ENCODE results near the gene LMAN2L. TPM values are rescaled to one million over a fixed set of nuclear protein-coding genes. Genes with fewer than 3 reads are reported as not detected.

The LMAN2L gene
- polyA plus RNA-seq, 3 donors: 6.2 to 11.7 (median 10.2) TPM

GRCh38 chr2:96730212-96730611 lies 9.7 kb downstream of the LMAN2L start:
- H3K27ac ChIP-seq (ENCODE audit: low read depth, low read length): no peak overlapping the region
- WGBS, 3 donors: 93 to 97% (median 96%) methylated on average over 2 of the region's 2 CpGs

GRCh38 chr2:96729748-96730147 lies 10.1 kb downstream of the LMAN2L start:
- WGBS, 3 donors: 78 to 92% (median 90%) methylated on average over 7 of the region's 7 CpGs

GRCh38 chr2:96727431-96727830 lies 12.4 kb downstream of the LMAN2L start:
- H3K27ac ChIP-seq (ENCODE audit: low read depth, low read length): no peak overlapping the region
- 74 to 90% (median 82%) methylated on average over 5 of the region's 5 CpGs for WGBS, 3 donors

More at GRCh38 chr2:96729748-96730147, 10.1 kb downstream of the LMAN2L start:
- H3K27ac ChIP-seq (ENCODE audit: low read depth, low read length): no peak overlapping the region

- WGBS, 3 donors: 81 to 91% (median 90%) methylated on average over 4 of the region's 4 CpGs
- H3K27ac ChIP-seq (ENCODE audit: low read depth, low read length): no peak overlapping the region
Observed at GRCh38 chr2:96726131-96726530, 13.7 kb downstream of the LMAN2L start.

DNA sequence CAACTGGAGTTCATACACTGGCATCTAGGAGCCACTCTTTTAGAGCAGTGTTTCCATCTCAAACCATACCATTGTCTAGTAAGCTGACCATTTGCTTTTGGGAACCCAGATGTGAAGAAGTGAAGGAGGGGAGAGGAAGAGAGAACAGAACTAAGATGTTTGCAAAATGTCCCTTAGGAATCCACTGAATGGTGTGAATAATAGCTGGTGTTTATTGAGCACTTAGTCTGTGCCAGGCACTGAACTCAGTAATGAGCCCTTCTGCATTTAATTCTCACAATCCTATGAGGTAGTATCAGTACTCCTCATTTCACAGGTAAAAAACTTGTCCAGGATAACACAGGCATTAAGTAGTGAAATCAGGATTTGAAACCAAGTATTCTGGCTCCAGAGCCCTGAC lies 23.5 kb downstream of the LMAN2L start:
- H3K27ac ChIP-seq (ENCODE audit: low read depth, low read length): no peak overlapping the region

DNA sequence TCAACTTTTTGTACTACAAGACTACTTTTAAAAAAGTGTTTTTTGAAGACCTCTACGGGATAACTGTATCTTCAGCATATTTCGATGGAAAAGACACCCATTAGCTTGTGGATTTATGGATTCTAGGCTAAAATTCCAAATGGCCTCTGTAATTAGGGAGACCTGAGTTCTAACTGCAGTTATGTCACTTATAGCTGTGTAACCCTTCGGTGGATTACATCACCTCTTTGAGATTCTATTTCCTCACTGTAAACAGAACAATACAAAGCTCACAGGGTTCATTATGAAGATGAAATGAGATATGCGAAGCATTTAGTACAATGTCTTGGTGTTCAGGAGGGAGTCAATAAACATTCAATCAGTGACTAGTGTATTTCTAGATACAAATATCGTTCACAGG lies 24.2 kb downstream of the LMAN2L start:
- 81 to 87% (median 86%) methylated on average over 5 of the region's 5 CpGs for WGBS, 3 donors
- H3K27ac ChIP-seq (ENCODE audit: low read depth, low read length): no peak overlapping the region

DNA sequence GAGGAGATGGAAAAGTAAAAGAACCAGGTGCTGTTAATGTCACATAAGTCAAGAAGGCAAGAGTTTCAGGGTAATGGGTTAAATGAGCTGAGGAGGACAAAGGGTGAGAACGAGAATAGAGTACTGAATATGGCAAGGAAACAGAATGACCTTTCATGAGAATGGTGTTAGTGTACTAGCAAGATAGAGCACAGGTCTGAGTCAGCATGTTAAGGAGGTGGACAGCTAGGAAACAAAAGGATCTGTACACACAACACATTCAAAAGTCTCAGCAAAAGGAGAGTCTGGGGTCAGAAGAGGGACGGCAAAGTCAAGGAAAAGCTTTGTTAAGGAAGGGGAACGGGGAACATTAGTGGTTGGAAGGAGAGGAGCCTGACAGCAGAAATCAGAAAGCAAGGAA lies 28.9 kb downstream of the LMAN2L start:
- WGBS, 3 donors: 84 to 94% (median 89%) methylated on average over 3 of the region's 3 CpGs
- H3K27ac ChIP-seq (ENCODE audit: low read depth, low read length): no peak overlapping the region

- WGBS, 3 donors: 95 to 97% (median 96%) methylated on average over 16 of the region's 16 CpGs
- H3K27ac ChIP-seq (ENCODE audit: low read depth, low read length): no peak overlapping the region
Observed at GRCh38 chr2:96703021-96703751, 36.7 kb downstream of the LMAN2L start.

- 87 to 88% (median 87%) methylated on average over 17 of the region's 17 CpGs for WGBS, 3 donors
- H3K27ac ChIP-seq (ENCODE audit: low read depth, low read length): no peak overlapping the region
Observed at GRCh38 chr2:96702098-96702785, 37.6 kb downstream of the LMAN2L start.

DNA sequence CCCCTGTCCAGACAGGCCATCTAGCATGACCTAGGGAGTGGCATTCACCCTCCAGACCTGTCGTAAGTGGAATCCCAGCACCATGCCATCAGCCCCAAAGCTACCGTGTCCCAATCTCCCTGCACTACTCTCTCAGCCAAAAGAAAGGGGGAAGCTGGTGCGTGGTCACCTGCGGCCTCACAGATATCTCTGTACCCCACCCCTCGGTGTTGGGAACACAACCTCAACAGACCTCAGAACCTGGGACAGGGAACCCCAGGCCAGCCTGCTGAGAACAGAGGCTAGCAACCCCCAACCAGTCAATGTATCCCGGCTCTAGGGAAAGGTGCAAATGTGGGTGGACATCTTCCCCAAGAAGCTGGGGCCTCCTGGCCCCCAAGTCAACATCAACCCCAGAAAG lies 38.2 kb downstream of the LMAN2L start:
- 90 to 93% (median 91%) methylated on average over 6 of the region's 6 CpGs for WGBS, 3 donors
- no peak overlapping the region for H3K27ac ChIP-seq (ENCODE audit: low read depth, low read length)

DNA sequence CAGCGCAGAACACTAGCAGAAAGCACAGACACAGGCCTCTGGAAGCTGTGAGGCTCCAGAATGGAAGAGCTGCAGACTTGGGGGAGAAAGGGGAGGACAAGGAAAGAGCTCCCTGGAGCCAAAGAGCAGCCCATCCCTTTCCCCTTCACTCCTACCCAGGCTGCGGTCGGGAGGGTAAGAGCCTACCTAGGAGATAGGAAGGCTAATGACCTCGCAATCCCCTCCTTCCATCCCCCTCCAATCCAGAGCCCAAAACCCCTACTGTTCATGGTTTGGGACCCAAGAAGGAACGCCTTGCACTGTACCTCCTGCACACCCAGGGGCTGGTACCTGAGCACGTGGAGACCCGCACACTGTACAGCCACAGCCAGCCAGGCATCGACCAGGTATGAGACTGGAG lies 39.8 kb downstream of the LMAN2L start:
- WGBS, 3 donors: 95 to 98% (median 96%) methylated on average over 8 of the region's 8 CpGs

GRCh38 chr2:96699621-96700020 lies 40.2 kb downstream of the LMAN2L start:
- no peak overlapping the region for H3K27ac ChIP-seq (ENCODE audit: low read depth, low read length)
- WGBS, 3 donors: 74 to 86% (median 86%) methylated on average over 9 of the region's 9 CpGs

More for the DNA sequence above, 39.8 kb downstream of the LMAN2L start:
- no peak overlapping the region for H3K27ac ChIP-seq (ENCODE audit: low read depth, low read length)

GRCh38 chr2:96699021-96699420 lies 40.8 kb downstream of the LMAN2L start:
- H3K27ac ChIP-seq (ENCODE audit: low read depth, low read length): no peak overlapping the region
- WGBS, 3 donors: 93 to 94% (median 94%) methylated on average over 6 of the region's 6 CpGs

- no peak overlapping the region for H3K27ac ChIP-seq (ENCODE audit: low read depth, low read length)
- 93 to 97% (median 96%) methylated on average over 14 of the region's 14 CpGs for WGBS, 3 donors
Observed at GRCh38 chr2:96698221-96698861, 41.5 kb downstream of the LMAN2L start.

GRCh38 chr2:96697476-96697875 lies 42.4 kb downstream of the LMAN2L start:
- WGBS, 3 donors: 87 to 90% (median 89%) methylated on average over 2 of the region's 2 CpGs

DNA sequence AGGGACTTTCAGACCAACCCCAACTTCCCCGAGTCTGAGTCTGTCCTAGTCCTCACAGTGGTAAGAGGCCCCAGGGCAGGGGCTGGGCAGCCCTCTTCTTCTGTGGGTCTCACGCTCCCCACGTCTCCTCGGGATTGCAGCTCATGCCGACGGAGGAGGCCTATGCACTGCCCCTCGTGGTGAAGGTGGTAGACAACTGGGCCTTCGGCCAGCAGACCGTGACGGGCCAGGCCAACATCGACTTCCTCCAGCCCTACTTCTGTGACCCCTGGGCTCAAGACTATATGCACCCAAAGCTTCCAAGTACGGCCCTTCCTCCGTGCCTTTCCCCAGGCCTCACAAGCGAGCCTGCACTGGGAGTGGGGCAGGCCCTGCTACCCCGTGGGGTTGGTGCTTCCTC lies 44.3 kb downstream of the LMAN2L start:
- no peak overlapping the region for H3K27ac ChIP-seq (ENCODE audit: low read depth, low read length)
- WGBS, 3 donors: 77 to 87% (median 79%) methylated on average over 15 of the region's 15 CpGs

More at GRCh38 chr2:96697476-96697875, 42.4 kb downstream of the LMAN2L start:
- H3K27ac ChIP-seq (ENCODE audit: low read depth, low read length): no peak overlapping the region

GRCh38 chr2:96694816-96695455 lies 44.9 kb downstream of the LMAN2L start:
- 74 to 84% (median 75%) methylated on average over 13 of the region's 13 CpGs for WGBS, 3 donors
- H3K27ac ChIP-seq (ENCODE audit: low read depth, low read length): no peak overlapping the region

- WGBS, 3 donors: 84 to 88% (median 87%) methylated on average over 8 of the region's 8 CpGs
- H3K27ac ChIP-seq (ENCODE audit: low read depth, low read length): no peak overlapping the region
Observed at GRCh38 chr2:96694279-96694678, 45.6 kb downstream of the LMAN2L start.
